HG02938 (cell line): ENCODE measurements around the gene NTNG2.

Experiments
- ATAC-seq: cut with Tn5 transposase; IDR thresholded peaks from one replicate; pipeline ENCODE4 v1.9.1; 2021; ENCODE audit warnings: mild to moderate bottlenecking, moderate library complexity; ENCODE audit not compliant: unreplicated experiment

NTNG2 gene

DNA sequence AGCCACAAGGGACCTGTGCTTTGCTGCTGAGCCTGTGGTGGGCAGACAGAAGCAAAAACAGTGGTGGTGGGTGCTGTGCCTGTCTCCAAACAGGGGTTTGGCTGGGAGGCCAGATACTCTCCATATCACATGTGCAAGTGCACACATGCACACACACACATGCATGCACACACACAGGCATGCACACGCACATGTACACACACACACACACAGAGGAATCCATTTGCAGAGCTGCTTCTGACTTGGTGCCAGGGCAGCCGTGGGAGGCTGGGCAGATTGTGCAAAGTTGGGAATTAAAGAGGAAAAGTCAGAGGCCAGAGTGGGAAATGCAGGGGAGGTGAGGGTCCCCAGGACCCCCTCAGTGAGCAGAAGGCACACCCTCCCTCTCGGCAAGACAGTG, 71.3 kb downstream of the NTNG2 start:
- ATAC-seq = no peak

DNA sequence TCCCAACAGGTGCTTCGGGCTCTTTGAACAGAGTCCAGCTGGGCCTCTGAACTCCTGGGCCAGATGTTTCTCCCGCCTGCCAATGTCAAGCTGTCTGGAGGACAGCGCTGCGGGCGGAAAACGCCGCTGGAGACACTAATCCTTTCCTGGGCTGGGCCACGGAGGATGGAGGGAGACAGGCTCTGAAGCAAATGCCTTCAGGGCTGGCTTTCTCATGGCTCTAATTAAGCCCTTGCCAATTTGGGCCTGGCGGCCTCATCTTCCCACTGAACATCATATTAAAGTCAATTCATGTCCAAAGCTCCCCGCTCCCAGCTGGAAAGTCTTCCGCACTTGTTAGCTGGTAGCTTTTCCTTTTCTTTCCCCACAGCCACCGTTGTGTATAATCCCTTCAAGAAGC, 72.7 kb downstream of the NTNG2 start:
- ATAC-seq = no peak

DNA sequence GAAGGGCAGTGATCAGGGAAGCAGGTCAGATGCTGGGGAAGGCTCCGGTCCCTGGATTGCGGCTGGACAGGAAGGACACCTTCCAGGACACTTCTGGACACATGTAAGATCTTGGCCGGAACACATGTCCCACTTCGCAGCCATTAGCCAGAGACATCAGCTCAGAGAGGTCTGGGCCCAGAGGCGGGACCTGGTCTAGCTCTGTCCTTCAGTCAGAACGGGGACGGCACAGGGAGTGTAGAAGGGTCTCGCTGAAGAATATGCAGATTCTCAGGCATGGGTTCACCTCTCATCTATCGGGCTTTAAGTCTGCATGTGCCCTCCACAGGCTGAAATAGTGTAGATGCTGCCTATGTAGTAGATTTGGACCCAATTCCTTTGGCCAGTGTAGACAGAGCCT, 73.3 kb downstream of the NTNG2 start:
- no peak for ATAC-seq

DNA sequence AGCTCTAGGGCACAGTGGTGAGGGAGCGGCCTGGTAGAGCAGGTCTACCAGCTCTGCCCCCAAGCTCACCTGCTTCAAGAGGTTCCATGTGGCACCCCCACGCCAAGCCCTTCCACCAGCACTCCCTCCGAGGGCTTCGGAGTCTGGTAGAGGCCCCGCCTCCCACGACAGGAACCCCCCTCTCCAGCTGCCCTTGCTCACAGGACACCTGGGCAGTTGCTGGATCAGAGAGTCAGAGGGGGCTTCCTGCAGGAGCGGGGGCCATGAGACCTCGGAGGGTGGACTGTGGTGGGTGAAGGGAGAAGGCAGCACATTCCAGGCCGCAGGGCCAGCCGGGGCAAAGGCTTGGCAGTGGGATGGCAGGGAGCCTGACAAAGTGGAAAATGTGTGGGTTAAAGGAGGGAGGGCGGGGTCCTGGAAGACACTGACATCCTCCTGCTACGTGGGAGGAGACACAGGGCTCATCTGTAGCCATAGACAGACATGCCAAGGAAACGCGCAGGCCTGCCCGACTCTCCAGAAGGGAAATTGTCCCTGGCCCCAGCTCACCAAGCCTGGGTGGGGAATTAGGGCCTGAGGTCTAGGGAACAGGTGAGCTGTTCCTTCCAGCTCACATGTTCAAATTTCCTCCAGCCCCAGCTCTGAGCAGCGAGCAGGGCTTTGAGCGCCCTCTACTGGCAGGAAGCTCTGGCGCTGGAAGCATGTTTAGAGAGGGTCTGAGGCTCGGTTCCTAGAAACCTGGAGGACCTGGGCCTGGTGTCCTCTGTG, 74.2 kb downstream of the NTNG2 start:
- ATAC-seq = no peak

DNA sequence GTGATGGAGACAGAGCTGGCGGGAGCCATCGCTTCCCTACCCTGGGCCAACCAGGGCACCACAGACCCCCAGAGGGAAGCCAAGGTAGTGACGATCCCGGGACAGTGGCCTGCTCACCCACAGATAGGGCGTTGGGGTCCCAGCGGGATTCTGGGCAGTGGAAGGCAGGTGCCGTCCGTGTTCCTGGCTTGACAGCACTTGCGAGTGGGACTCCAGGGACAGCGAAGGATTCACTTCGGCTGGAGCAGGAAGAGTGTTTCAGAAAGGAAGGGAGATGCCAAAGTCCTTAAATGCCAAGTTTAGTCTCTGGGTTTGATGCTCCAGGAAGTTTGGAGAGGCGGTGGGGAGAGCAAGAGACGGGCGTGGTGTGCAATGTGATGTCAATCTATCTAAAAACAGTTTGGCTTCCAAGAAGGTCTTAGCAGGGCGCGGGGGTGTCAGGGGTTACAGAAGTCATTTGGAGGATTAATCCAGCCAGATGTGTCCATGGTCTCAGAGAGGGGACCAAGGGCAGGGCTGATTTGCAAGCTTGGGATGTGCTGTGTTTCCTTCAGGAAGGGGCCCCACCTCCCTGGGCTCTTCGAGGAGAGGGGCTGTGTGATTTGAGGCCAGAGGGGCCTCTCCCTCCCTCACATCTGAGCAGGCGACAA, 74.9 kb downstream of the NTNG2 start:
- ATAC-seq = no peak

DNA sequence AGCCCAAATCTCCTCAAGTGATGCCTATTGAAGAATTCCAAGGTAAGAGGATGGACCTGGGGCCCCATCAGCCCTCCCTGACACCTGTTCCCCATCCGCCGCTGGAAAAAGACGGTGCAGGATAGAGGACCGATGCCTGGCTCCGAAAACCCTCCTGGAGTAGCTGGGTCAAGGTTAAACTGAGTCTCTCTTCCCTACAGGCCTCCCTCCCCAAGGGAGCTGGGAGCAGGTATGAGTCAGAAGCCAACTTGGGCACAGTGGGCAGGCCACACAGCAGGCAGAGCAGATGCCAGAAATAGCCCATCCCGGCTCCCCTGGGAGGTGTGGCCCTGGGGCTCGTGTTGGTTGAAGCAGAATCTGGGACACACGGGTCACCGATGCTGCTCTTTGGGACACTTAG, 75.6 kb downstream of the NTNG2 start:
- ATAC-seq = no peak

DNA sequence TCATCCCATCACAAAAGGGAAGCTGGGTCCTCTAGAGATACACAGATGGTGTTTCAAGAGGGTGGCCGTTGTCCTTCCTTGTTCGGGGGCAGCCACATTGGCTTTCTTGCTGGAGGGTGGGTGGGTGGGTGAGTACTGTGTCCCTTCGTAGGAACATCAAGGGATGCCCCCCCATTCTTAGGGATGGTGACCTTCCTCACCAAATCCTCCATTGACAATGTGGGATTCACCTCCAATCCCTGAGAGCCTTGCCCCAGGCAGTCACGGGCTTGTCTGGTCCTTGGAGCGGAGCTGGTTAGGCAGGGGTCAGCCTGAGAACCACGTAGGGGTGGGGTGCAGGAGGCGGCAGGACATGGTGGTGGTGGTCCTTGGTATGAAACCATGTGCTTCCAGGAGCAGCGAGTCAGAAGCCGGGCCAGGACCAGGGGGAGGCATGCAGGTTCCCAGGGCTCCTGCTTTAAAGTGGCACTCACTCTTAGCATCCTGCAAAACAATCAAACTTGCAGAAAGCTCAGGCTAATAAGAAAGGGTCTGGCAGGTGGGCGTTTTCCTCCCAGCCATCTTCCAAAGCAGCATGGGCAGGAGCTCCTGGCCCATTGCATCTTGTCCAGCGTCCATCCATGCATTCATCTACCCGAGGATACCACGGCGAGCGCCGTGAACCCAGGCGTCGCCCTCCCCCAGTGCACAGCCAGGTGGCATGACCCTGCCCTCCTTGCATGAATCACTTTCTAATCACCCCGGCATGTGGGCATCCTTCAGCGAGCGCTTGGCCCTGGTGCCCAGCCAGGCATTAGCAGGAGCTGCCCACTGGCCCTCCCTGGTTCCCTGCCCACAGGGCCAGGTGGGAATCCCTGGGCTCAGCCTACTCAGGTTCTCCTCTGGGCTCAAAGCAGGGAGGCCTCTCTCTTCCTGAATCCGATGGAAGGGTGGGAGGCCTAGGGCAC, 76.4 kb downstream of the NTNG2 start:
- ATAC-seq = no peak

DNA sequence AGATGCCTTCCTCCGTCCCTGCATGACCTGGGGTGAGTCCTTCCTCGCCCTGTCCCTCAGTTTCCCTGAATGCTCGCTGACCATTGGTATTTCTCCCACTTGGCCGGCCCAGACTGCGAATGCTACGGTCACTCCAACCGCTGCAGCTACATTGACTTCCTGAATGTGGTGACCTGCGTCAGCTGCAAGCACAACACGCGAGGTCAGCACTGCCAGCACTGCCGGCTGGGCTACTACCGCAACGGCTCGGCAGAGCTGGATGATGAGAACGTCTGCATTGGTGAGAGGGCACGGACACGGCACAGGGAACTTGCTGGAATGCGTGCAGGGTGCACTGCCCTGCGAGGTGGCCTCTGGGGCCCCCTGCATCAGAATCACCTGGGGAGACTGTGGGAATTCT, 77.1 kb downstream of the NTNG2 start:
- ATAC-seq = no peak

DNA sequence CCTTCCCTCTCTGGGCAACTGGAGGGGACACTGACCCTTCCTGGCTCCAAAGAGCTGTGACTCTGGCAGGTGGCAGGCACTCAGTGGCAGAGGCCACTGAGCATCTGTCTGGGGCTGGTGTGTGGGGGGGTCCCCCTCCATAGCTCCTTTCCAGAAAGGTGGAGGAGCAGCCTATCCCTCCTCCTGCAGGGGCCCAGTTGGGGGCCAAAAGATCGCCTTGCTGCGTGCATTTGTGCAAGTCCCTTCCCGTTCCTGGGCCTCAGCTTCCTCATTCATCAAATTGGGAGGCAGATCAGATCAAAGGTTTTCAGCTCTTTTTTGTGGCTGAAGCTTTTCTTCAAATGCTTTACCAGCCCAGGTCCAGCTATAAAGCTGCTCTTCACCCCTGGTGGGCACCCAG, 77.7 kb downstream of the NTNG2 start:
- ATAC-seq = no peak

DNA sequence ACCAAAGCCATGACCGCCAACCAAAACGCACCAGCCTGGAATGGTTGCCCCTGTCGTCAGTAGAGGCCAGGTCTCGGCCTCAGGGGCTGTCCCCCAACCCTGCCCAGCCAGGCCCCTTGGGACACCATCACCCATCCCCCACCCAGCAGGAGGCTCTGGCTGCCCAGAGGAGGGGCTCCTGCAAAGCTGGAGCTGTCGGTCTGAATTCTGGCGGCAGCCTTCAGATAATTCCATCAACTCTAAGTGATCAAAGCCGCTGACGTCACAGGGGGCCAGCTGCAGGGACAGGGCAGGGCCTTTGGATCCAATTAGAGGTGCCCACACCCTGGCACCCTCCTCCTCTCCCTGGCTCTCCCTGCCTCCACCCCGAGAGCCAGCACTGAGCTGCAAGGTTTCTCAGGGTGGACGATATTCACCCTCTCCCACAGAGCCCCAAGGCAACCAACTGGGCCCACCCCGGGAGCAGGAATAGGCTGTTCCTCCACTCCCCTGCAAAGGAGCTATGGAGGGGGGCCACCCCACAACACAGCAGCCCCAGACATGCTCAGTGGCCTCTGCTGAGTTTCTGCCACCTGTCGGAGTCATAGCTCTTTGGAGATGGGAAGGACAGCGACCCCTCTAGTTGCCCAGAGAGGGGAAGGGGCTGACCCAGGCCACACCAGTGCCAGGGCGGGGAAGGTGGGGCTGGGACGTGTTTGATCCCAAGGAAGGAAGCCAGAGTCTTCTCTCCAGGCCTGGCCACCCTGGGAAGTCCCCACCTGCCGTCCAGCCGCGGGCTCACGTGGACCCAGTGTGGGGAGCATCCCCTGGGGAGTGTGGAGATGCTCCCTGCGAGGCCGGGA, 78.4 kb downstream of the NTNG2 start:
- no peak for ATAC-seq

DNA sequence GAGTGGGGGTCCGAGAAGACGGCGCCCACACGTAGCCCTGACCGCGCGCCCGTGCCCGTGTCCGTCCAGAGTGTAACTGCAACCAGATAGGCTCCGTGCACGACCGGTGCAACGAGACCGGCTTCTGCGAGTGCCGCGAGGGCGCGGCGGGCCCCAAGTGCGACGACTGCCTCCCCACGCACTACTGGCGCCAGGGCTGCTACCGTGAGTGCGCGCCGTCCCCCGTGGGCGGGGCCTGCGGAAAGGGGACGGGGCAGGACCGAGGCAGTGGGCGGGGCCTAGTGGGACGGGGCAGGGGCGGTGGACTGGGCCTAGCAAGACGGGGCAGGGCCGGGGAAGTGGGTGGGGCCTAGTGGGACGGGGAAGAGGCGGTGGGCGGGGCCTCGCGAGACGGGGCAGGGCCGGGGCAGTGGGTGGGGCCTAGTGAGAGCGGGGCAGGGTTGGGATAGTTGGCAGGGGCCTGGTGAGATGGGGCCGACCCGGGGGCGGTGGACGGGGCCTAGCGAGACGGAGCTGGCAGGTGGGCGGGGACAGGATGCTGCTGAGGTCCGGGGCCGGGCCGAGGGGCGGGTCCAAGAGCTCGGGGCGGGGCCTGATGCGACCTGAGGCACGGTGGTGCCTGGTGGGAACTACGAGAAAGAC, 79.1 kb downstream of the NTNG2 start:
- peak; percentile 65 for ATAC-seq

DNA sequence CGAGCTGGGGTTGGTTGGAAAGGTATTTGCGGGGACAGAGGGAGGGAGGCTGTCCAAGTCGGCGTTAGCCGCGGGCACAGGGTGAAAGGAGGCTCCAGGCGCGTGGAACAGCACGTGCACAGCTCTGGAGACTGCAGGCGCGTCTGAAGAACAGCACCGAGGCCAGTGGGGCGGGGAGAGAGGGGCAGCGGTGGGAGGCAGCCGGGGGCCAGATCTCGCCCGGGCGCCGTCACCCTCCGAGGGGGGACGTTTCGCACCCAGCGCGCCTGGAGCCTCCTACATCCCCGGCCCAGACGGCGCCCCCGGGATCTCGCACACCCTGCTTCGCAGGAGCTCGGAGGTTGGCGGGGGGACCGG, 79.6 kb downstream of the NTNG2 start:
- no peak for ATAC-seq

DNA sequence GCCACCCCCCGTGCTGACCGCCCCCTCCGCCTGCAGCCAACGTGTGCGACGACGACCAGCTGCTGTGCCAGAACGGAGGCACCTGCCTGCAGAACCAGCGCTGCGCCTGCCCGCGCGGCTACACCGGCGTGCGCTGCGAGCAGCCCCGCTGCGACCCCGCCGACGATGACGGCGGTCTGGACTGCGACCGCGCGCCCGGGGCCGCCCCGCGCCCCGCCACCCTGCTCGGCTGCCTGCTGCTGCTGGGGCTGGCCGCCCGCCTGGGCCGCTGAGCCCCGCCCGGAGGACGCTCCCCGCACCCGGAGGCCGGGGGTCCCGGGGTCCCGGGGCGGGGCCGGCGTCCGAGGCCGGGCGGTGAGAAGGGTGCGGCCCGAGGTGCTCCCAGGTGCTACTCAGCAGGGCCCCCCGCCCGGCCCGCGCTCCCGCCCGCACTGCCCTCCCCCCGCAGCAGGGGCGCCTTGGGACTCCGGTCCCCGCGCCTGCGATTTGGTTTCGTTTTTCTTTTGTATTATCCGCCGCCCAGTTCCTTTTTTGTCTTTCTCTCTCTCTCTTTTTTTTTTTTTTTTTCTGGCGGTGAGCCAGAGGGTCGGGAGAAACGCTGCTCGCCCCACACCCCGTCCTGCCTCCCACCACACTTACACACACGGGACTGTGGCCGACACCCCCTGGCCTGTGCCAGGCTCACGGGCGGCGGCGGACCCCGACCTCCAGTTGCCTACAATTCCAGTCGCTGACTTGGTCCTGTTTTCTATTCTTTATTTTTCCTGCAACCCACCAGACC, 80.2 kb downstream of the NTNG2 start:
- peak; percentile 15 for ATAC-seq

DNA sequence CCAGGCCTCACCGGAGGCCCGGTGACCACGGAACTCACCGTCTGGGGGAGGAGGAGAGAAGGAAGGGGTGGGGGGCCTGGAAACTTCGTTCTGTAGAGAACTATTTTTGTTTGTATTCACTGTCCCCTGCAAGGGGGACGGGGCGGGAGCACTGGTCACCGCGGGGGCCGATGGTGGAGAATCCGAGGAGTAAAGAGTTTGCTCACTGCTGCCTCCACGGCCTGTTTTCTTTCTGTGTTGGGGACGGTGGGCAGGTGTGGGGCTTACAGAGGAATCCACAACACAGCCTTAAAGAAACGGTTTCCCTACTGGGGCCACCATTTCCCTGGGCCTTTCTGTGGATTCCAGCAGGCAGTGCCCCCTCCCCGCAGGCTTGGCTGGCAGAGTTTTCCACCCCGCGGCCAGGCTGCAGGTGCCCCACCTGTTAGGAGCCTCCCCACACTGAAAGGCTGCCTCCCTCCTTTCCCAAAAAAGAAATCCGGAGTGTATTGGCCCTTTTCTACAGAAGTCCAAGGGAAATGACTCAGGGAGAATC, 80.8 kb downstream of the NTNG2 start:
- ATAC-seq = no peak

DNA sequence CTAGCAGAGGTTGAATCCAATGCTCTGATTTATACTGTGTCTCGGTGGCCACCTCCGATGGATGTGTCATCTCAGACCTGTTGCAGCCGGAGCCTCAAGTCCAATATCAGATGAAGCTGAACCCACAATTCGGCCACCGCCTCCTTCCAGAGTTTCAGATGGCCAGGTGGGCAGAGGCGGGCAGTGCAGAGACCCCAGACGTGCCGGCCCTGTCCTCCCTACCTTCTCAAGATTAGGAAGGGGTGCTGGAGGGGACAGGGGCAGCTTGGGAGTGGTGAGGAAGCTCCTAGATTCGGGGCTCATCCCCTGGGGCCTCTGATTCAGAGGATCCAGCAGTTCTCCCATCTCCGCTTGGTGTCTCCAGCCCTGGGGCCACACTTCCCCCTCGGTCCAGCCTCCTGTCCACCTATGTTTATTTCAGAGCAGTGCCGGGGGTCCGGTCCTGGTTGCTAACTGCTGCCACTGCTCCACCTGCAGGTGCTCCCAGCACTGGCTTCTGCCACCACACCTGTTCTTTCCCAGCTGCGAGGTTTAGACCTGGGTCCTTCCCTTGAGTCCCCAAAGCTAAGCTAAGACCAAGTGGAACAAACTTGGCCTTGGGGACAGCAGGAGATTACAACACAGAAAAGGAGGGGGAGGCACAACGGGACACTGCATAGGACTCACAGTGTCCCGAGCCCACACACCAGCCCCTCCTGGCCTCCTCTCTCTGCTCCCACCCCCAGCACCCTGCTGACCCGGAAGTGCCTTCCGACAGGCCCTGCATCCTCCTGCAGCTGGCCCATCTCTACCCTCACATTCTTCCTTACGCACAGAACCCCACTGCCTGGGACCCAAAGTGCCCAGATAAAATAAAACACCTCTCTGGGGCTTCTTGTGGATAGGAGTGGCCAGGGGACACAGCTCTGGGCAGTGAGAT, 81.6 kb downstream of the NTNG2 start:
- no peak for ATAC-seq

DNA sequence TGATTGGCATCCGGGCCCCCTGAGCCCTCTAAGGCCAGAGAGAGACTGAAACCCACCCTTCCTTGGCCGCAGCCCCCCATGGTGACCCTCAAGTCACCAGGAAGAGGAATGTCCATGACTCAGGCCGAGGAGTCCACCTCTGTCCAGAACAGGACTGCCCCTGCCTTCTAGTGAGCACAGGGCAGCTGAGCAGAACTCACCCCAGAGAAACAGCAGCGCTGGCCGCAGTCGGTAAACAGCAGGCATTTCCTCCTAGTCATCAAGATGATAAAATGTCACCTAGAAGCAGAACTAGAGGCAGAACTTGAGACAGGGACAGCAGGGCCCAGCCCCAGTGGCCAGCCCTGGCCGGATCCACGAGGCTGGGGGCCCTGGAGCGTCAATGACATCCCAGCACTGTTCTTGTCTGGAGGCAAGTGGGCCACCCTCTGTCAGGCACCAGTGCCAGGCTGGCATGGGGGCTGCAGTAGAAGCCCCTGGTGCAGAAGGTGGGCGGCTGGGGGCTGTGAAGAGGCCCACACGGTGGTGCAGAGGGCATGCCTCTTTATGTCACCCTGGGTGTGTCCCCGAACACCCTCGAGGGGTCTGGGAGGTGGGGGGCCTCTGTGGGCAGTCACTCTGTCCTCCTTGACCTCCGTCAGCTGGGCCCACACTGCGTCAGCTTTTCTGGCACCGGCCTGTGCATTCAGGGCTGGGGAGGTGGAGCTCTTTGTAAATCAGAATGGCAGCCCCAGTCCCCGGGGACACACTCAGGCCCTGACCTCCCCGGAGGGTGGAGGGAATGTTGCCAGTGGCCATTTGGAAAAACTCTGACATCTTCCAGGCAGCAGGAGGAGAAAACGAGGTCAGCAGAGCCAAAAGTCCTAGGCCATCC, 83.0 kb downstream of the NTNG2 start:
- ATAC-seq = no peak

DNA sequence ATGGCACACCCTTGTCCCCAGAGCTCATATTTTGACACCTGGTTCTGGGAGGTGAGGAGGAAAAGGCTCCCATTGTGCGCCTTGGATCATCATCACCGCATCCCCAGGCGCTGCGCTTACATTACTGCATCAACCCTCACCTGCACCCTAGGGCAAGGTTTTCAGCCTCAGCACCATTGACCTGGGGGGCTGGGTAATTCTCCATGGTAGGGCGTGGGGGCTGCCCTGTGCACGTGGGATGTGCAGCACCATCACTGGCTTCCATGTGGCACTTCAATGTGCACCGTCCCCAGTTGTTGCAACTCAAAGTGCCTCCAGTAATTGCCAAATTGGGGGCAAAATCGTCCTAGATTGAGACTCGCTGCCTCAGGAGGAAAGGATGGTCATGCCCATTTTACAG, 83.6 kb downstream of the NTNG2 start:
- no peak for ATAC-seq
